Parathyroid adenoma (tissue), 2 donors: ENCODE data around the gene TAMALIN.

ENCODE experiments used
- H2AFZ ChIP-seq: fragments of 300-600 bp; sonication (generic); one replicate; pipeline ENCODE4 v1.7.0; 2017; ENCODE audit warnings: antibody characterized with exemption, mild to moderate bottlenecking
- H3K27ac ChIP-seq: fragments of 300-600 bp; sonication (generic); one replicate; pipeline ENCODE4 v1.7.0; 2017
- H3K27me3 ChIP-seq: fragments of 300-600 bp; sonication (generic); one replicate; pipeline ENCODE4 v1.7.0; 2017; ENCODE audit warnings: low read length; ENCODE audit not compliant: control insufficient read depth, insufficient read depth
- H3K36me3 ChIP-seq: fragments of 300-600 bp; sonication (generic); one replicate; pipeline ENCODE4 v1.7.0; 2017; ENCODE audit warnings: low read length; ENCODE audit not compliant: control insufficient read depth, insufficient read depth
- H3K4me1 ChIP-seq: fragments of 300-600 bp; sonication (generic); one replicate; pipeline ENCODE4 v1.7.0; 2017; ENCODE audit warnings: control low read depth
- H3K4me2 ChIP-seq: fragments of 300-600 bp; sonication (generic); one replicate; pipeline ENCODE4 v1.7.0; 2017; ENCODE audit warnings: low read length
- H3K4me3 ChIP-seq: fragments of 300-600 bp; sonication (generic); one replicate; pipeline ENCODE4 v1.7.0; 2017; ENCODE audit warnings: low read depth, low read length
- H3K79me2 ChIP-seq: fragments of 300-600 bp; sonication (generic); one replicate; pipeline ENCODE4 v1.7.0; 2017; ENCODE audit warnings: control low read depth
- H3K9ac ChIP-seq: fragments of 300-600 bp; sonication (generic); one replicate; pipeline ENCODE4 v1.7.0; 2017; ENCODE audit warnings: mild to moderate bottlenecking
- H3K9me3 ChIP-seq: fragments of 300-600 bp; sonication (generic); one replicate; pipeline ENCODE4 v1.7.0; 2017; ENCODE audit warnings: low read length; ENCODE audit not compliant: control insufficient read depth
- CTCF ChIP-seq: fragments of 300-600 bp; sonication (generic); IDR thresholded peaks from one replicate; pipeline ENCODE4 v1.7.0; 2017; ENCODE audit warnings: antibody characterized with exemption, mild to moderate bottlenecking
- donor health status: primary hyperparathyroidism.

TAMALIN gene

GRCh38 chr12:52003016-52003550, 3.7 kb upstream of the TAMALIN start:
- no peak overlapping the region for H3K4me2 ChIP-seq
- no peaks in the 10 kb centered on the region for H3K27me3 ChIP-seq
- no peaks in the 10 kb centered on the region for H3K9me3 ChIP-seq
- no peak overlapping the region for H3K9ac ChIP-seq
- H3K4me3 ChIP-seq: no peak overlapping the region
- no peaks in the 10 kb centered on the region for H3K36me3 ChIP-seq
- H3K4me1 ChIP-seq: peaks cover 2% of the 10 kb centered on the region
- H3K79me2 ChIP-seq: no peaks in the 10 kb centered on the region
- TF ChIP-seq CTCF: no peak
- no peak overlapping the region for H3K27ac ChIP-seq
- no peak overlapping the region for H2AFZ ChIP-seq

GRCh38 chr12:52003591-52003990, 3.2 kb upstream of the TAMALIN start:
- no peaks in the 10 kb centered on the region for H3K27me3 ChIP-seq
- no peak overlapping the region for H3K4me2 ChIP-seq
- no peak for TF ChIP-seq CTCF
- H3K4me1 ChIP-seq: peaks cover 2% of the 10 kb centered on the region
- H3K27ac ChIP-seq: no peak overlapping the region
- no peaks in the 10 kb centered on the region for H3K9me3 ChIP-seq
- H3K4me3 ChIP-seq: no peak overlapping the region
- no peaks in the 10 kb centered on the region for H3K36me3 ChIP-seq
- H3K9ac ChIP-seq: no peak overlapping the region
- no peaks in the 10 kb centered on the region for H3K79me2 ChIP-seq
- H2AFZ ChIP-seq: no peak overlapping the region

DNA sequence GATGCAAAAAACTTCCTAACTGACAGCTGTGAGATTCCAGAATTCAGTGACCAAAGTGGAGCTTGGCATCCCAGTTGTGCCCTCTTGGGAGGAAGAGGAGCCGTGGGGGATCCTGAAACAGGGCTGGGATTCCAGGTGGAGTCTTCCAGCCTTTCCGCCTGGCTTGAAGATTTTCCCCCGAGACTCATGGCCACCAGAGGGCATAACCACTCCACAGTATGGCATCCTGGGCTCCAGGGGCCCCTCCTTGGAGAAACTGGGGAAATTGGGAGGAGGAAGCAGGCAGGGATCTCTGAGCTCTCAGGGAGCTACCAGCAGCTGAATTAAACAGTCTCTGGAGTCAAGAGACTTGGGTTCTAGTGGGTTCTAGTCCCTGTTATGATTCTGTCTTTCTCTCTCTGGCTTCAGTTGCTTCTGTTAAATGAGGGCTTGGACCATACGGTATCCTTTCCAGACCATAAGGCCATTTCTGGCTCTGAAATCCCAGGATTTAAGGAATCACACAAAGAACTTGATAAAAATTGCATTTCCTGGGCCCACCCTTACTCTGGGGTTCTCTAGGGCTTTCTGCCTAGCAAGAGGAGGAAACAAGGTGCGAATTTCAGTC, 2.6 kb upstream of the TAMALIN start:
- peak; percentile 77 for TF ChIP-seq CTCF
- Histone ChIP-seq H2AFZ (no peak overlapping the region), H3K36me3 (no peaks in the 10 kb centered on the region)

GRCh38 chr12:52005218-52005902, 1.4 kb upstream of the TAMALIN start:
- H3K4me2 ChIP-seq: no peak overlapping the region
- H3K27ac ChIP-seq: no peak overlapping the region
- H3K4me1 ChIP-seq: peaks cover 2% of the 10 kb centered on the region
- no peak overlapping the region for H2AFZ ChIP-seq
- TF ChIP-seq CTCF: no peak
- no peak overlapping the region for H3K9ac ChIP-seq
- H3K79me2 ChIP-seq: no peaks in the 10 kb centered on the region
- H3K36me3 ChIP-seq: no peaks in the 10 kb centered on the region
- H3K4me3 ChIP-seq: no peak overlapping the region
- H3K27me3 ChIP-seq: no peaks in the 10 kb centered on the region
- H3K9me3 ChIP-seq: no peaks in the 10 kb centered on the region

More for the DNA sequence above, 2.6 kb upstream of the TAMALIN start:
- Histone ChIP-seq H3K27me3 (no peaks in the 10 kb centered on the region), H3K27ac (no peak overlapping the region), H3K4me1 (peaks cover 2% of the 10 kb centered on the region), H3K4me3 (no peak overlapping the region), H3K79me2 (no peaks in the 10 kb centered on the region), H3K4me2 (no peak overlapping the region), H3K9me3 (no peaks in the 10 kb centered on the region), H3K9ac (no peak overlapping the region)
